Left forelimb (tissue), 1 donor: ENCODE measurements around the gene KCNJ1.

Source experiments
- DNase-seq: peaks from one replicate; pipeline ENCODE4 v3.0.0-alpha.2; 2018; ENCODE audit warnings: low spot score

Gene KCNJ1

GRCh38 chr11:128867277-128867676 is at the start of gene KCNJ1:
KCNJ1 (minus strand) TSS chr11:128867296; CDS start chr11:128840243, 27,053 bp downstream.
- no peak for DNase-seq

DNA sequence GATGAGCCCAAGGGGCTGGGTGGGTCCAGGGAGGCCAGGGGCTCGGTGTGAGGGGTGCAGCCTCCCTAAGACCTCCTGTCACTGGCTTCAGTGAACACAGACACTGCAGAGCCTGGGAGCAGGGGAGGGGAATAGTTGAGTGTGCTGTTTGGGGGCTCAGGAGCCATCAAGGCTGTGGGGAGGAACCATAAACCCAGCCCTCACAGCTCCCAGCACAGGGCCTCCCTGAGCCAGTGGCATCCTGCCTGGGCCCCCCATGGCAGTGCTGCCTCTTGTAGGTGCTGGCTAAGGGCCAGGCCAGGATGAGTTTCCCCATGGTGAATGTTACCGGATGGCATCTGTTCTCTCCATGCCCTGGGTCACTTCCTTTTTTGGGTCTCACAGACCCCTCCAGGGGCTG is 49.6 kb upstream of the KCNJ1 start:
- DNase-seq = no peak

GRCh38 chr11:128916037-128916572 is 49.0 kb upstream of the KCNJ1 start:
- DNase-seq = no peak

GRCh38 chr11:128915149-128915521 is 48.0 kb upstream of the KCNJ1 start:
- no peak for DNase-seq

DNA sequence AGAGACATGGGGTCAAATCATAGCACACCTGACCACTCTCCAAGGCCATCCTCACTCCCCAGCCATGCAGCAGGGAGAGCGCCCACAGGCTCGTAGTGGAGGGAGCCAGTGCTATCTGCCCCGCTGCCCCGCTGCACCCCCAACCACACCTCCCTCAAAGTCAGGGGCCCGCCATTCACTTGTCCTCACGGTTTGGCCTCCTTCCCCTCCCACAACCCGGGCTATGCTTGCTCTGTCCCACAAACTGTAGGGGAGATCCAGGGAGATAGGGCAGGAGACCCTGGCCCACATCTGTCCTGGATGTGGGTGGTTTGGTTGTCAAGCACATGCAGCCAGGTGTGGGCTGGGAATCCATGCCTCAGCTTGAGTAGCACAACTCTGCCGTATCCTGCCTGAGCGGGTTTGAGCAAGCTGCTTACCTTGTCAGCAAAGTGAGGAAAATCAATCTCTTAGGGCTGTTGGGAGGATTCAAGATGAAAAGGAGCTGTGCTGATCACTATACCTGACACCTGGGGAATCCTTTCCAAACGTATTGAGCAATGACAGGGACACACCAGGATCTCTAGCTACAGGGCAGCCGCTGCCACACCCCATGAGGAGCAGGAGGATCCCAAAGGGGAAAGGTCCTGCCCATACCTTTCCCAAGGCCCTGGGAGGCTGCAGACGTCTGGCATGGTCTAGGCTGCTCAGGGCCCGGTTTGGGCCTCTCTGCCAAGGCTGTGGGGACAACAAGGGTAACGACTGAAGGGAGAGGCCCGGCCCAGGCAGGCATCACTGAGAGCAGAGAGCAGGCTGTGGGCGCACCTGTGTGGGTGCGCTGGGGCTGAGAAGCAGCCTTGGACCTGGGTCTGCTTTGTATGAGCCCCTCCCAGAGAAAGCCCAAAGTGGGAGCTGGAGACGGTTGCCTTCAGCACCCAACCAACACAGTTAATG is 47.4 kb upstream of the KCNJ1 start:
- no peak for DNase-seq

DNA sequence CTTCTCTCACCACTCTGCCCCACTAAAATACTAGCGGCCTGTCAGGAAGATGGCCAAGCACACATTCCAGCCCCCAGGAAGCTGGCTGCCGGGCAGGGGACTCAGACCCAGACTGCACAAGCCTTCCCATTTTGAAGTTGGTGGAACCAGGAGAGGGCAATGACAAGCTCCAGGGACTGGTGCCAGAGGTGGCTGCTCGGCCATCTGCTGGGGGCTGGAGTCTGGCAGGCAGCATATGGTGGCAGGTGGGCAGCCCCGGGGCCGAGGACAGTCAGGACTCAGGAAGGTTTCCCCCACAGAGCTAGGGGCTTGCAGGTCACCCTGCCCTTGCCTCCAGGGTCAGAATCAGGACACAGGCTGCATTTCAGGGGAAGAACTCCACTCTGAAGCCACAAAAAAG is 46.7 kb upstream of the KCNJ1 start:
- DNase-seq = no peak

DNA sequence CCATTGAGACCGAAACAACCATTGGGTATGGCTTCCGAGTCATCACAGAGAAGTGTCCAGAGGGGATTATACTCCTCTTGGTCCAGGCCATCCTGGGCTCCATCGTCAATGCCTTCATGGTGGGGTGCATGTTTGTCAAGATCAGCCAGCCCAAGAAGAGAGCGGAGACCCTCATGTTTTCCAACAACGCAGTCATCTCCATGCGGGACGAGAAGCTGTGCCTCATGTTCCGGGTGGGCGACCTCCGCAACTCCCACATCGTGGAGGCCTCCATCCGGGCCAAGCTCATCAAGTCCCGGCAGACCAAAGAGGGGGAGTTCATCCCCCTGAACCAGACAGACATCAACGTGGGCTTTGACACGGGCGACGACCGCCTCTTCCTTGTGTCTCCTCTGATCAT is 44.6 kb upstream of the KCNJ1 start:
- DNase-seq = no peak

DNA sequence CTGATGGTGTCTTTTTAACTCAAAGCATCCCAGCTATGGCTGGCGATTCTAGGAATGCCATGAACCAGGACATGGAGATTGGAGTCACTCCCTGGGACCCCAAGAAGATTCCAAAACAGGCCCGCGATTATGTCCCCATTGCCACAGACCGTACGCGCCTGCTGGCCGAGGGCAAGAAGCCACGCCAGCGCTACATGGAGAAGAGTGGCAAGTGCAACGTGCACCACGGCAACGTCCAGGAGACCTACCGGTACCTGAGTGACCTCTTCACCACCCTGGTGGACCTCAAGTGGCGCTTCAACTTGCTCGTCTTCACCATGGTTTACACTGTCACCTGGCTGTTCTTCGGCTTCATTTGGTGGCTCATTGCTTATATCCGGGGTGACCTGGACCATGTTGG is 44.1 kb upstream of the KCNJ1 start:
- DNase-seq = no peak

- no peak for DNase-seq
Observed at GRCh38 chr11:128910576-128910975, 43.5 kb upstream of the KCNJ1 start.

- DNase-seq = no peak
Observed at GRCh38 chr11:128909438-128910125, 42.5 kb upstream of the KCNJ1 start.

GRCh38 chr11:128908391-128909246 is 41.5 kb upstream of the KCNJ1 start:
- DNase-seq = no peak

DNA sequence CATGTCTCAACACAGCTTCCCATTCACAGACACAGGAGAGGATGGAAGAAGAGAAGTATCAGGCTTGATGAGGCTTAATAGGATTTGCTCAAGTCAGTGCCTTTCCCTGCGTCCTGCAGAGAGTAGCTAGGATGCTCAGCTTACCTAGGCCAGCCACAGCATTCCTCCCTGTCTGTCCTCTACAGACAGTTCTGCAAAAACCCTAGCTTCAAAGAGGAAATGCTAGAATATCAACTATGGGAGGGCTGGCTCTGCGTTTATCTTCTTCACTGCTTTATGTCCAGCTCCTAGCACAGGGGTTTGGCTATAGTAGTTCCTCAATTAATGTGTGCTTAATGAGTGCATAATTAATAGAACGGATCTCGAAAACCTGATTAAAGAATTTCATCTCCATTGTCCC is 40.5 kb upstream of the KCNJ1 start:
- no peak for DNase-seq

GRCh38 chr11:128906185-128907050 is 39.3 kb upstream of the KCNJ1 start:
- no peak for DNase-seq

DNA sequence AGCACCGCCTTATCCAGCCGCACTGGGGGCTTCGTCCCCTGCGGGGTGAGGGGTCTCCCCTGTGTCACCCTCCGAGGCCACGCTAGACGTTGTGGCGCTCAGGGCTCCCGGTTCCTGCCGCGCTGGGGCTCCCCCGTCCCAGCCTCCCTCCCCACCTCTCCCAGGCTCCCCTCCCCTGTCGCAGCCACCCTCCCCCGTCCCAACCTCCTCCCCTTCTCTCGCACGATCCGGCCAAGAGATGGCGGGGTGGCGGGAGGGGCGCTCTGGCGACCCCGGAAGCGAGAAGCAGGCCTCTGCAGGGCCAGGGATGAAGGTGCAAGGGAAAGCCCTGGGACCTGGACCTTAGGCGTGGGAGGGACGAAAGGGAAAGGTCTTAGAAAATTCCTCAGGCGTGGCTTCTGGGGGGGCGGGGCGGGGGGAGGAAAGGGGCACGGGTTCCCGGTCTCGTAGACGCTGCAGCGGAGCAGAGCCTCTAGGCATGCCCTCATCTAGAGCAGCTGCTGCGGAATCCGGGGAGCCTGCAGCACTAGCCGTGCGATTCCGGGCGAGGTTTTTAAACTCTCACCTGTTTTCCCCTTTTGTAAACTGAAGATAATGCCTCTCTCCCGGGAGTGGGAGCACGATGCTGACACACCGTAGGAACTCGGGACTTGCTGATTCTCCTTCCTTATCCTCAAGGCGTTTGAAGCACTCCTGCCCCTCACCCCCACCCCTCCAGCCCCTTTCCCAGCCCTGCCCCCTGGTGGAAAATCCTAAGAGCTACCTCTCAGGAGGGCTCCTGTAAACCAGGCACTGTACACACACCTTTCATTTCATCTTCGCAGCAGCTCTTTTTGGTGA is 38.5 kb upstream of the KCNJ1 start:
- DNase-seq = peak; percentile 72

GRCh38 chr11:128904656-128905344 is 37.7 kb upstream of the KCNJ1 start:
- peak; percentile 70 for DNase-seq

GRCh38 chr11:128904303-128904655 is 37.2 kb upstream of the KCNJ1 start:
- DNase-seq = no peak

DNA sequence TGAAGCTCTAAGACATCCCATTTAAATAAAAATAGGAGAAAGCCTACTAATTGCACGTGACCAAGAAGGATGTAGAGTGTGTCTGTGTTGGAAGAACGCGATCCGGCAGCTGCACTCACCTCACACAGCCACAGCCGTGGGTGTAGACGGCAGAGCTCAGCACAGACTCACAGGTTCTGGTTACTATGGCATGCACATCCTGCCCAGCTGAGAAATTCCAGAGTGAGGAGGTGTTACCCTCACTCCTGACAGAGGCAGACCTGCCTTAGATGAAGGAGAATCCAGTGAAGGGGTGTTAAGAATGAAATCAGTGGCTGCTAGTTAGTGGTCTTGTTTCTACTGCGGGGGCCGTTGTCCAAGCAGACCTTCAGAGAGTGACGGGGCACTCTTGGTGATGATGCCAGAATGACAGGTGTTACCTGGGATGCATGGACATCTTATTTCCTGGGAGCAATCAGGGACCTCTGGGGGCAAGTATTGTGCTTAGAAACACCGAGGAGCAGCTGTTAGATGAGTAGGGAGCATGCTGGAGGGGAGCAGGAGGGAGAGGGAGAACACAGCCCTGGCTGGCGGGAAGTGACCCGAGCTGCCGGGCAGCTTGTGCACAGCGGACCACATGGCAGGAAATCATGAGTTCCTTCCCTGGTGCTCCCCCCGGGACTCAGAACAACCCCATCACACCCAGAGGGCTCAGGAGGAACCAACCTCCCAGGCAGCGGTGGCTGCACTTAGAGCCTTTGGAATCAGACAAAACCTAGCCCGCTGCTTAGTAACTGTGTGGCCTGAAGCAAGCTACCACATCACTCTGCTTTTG is 36.4 kb upstream of the KCNJ1 start:
- no peak for DNase-seq

GRCh38 chr11:128902515-128903066 is 35.5 kb upstream of the KCNJ1 start:
- no peak for DNase-seq
